Right lobe of liver (tissue), 4 donors: ENCODE measurements around the gene LAPTM5.
A peak's percentile ranks its signal among the peaks of the same experiment; 100 is the strongest.

Experiments
- CTCF ChIP-seq, 4 donors: fragments of 200-600 bp in 3 of 4; fragments of 450-650 bp in 1 of 4; IDR thresholded peaks; one replicate each; pipeline versions ENCODE4 v1.5.1 to v1.8.0; 2016 to 2022; ENCODE audit warnings: antibody characterized with exemption in 4 of 4, mild to moderate bottlenecking in 2 of 4
- POLR2A ChIP-seq: fragments of 450-650 bp; IDR thresholded peaks from one replicate; pipeline ENCODE4 v1.6.1; 2017; ENCODE audit warnings: antibody characterized with exemption, mild to moderate bottlenecking
- donor health status: DM: no; HTN: no; CAD: no.
- donor health status: DM: no; HTN: no; CAD: no.
- donor health status: DM: no; HTN: yes; CAD: no.

DNA sequence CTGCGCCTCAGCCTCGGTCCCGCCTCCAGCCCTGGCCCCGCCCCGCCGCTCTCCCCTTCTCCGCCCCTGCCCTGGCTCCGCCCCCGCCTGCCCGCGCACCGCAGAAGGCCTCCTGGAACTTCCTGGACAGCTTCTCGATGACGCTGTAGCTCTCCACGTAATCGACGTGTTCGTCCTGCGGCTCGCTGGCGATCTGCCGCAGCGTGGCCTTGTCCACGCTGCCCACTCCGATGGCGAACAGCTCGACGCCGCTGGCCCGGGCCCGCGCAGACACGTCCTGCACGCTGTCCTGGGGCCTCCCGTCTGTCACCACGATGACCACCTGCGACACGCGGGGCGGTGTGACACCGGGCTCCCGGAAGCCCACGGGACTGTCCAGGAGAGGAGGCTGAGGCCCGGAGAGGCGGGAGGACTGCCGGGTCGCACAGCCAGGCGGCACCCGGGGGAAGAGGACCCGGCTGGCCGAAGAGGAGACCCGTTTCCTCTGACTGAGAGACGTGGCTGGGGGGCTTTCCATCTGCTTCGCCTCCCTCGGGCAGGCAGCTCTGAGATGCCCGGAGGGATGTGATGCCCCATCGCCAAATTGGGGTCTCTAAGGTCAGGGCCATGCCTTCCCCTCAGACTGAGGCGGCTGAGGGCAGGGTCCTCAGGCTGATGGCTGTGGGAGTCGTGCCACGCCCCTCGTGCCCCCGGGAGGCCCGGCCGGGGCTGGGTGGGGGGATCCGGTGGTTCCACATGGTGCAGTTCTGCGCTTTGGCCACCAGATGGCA is 38.8 kb downstream of the LAPTM5 start:
- TF ChIP-seq CTCF (IDR thresholded peaks at IDR 0.05) (peak; percentile 96 to 99 (median 98)), POLR2A (peak; percentile 87)
